H9 (cell line): ENCODE measurements around the gene PARD3. TPM values are rescaled to one million over a fixed set of nuclear protein-coding genes. Genes with fewer than 3 reads are reported as not detected.

Experiments
- DNase-seq: peaks from one replicate; pipeline ENCODE4 v3.0.0-alpha.2; 2017
- H2AFZ ChIP-seq: one replicate; pipeline ENCODE4 v1.6.1; 2013; ENCODE audit warnings: mild to moderate bottlenecking, low read length, control low read depth, moderate library complexity
- H2AK5ac ChIP-seq: 2 replicates; pipeline ENCODE4 v1.6.1; 2013; ENCODE audit warnings: low read length, control low read depth, mixed read lengths; ENCODE audit not compliant: insufficient read length
- H2BK120ac ChIP-seq: one replicate; pipeline ENCODE4 v1.6.1; 2013; ENCODE audit warnings: low read depth, mild to moderate bottlenecking, low read length, control low read depth, inconsistent platforms; ENCODE audit not compliant: poor library complexity, severe bottlenecking
- H2BK12ac ChIP-seq: 2 replicates; pipeline ENCODE4 v1.6.1; 2013; ENCODE audit warnings: low read length, control low read depth, mixed read lengths, low read depth; ENCODE audit not compliant: insufficient read length
- H2BK15ac ChIP-seq: 2 replicates; pipeline ENCODE4 v1.6.1; 2013; ENCODE audit warnings: low read depth, low read length, control low read depth
- H2BK20ac ChIP-seq: one replicate; pipeline ENCODE4 v1.6.1; 2013; ENCODE audit warnings: low read depth, mild to moderate bottlenecking, low read length, control low read depth, inconsistent platforms; ENCODE audit not compliant: poor library complexity, severe bottlenecking
- H2BK5ac ChIP-seq: 2 replicates; pipeline ENCODE4 v1.6.1; 2013; ENCODE audit warnings: low read length, control low read depth, mixed read lengths; ENCODE audit not compliant: insufficient read length
- H3K14ac ChIP-seq: 2 replicates; pipeline ENCODE4 v1.6.1; 2013; ENCODE audit warnings: low read length, control low read depth; ENCODE audit not compliant: insufficient read depth
- H3K18ac ChIP-seq: 2 replicates; pipeline ENCODE4 v1.6.1; 2013; ENCODE audit warnings: low read depth, mild to moderate bottlenecking, mixed read lengths, low read length, control low read depth; ENCODE audit not compliant: insufficient read length
- H3K23ac ChIP-seq: 2 replicates; pipeline ENCODE4 v1.6.1; 2013; ENCODE audit warnings: low read length, control low read depth, mixed read lengths, low read depth; ENCODE audit not compliant: insufficient read length
- H3K23me2 ChIP-seq: 2 replicates; pipeline ENCODE4 v1.6.1; 2013; ENCODE audit warnings: low read depth, mild to moderate bottlenecking, mixed read lengths, low read length, control low read depth; ENCODE audit not compliant: insufficient read length, poor library complexity, severe bottlenecking
- H3K27ac ChIP-seq: 2 replicates; pipeline ENCODE4 v1.5.1; 2013; ENCODE audit warnings: low read length, control low read depth, mixed read lengths, low read depth; ENCODE audit not compliant: insufficient read length
- H3K27me3 ChIP-seq: 2 replicates; pipeline ENCODE4 v1.6.1; 2013; ENCODE audit warnings: low read length, control low read depth, inconsistent platforms; ENCODE audit not compliant: insufficient read depth
- H3K4ac ChIP-seq: 2 replicates; pipeline ENCODE4 v1.6.1; 2013; ENCODE audit warnings: low read depth, mild to moderate bottlenecking, control low read depth, inconsistent platforms, low read length, moderate library complexity
- H3K4me1 ChIP-seq: 2 replicates; pipeline ENCODE4 v1.6.1; 2013; ENCODE audit warnings: low read length, control low read depth, inconsistent platforms; ENCODE audit not compliant: insufficient read depth
- H3K4me2 ChIP-seq: 2 replicates; pipeline ENCODE4 v1.6.1; 2013; ENCODE audit warnings: low read length, control low read depth, mixed read lengths; ENCODE audit not compliant: insufficient read length, insufficient read depth
- H3K56ac ChIP-seq: 2 replicates; pipeline ENCODE4 v1.6.1; 2013; ENCODE audit warnings: low read depth, mild to moderate bottlenecking, mixed read lengths, low read length, control low read depth; ENCODE audit not compliant: insufficient read length
- H3K79me1 ChIP-seq: 2 replicates; pipeline ENCODE4 v1.6.1; 2013; ENCODE audit warnings: low read depth, mild to moderate bottlenecking, moderate library complexity, low read length, control low read depth, inconsistent platforms; ENCODE audit not compliant: insufficient read depth, poor library complexity, severe bottlenecking
- H3K79me2 ChIP-seq: 2 replicates; pipeline ENCODE4 v1.6.1; 2013; ENCODE audit warnings: low read length, control low read depth, inconsistent platforms; ENCODE audit not compliant: insufficient read depth
- H3K9ac ChIP-seq: 2 replicates; pipeline ENCODE4 v1.6.1; 2013; ENCODE audit warnings: low read length, control low read depth, mixed read lengths; ENCODE audit not compliant: insufficient read length; ENCODE audit errors: extremely low read depth
- H3K9me3 ChIP-seq: one replicate; pipeline ENCODE4 v1.6.1; 2013; ENCODE audit warnings: low read depth, low read length, inconsistent platforms; ENCODE audit not compliant: control insufficient read depth
- H3T11ph ChIP-seq: one replicate; pipeline ENCODE4 v1.6.1; 2013; ENCODE audit warnings: mild to moderate bottlenecking, low read length, control low read depth, inconsistent platforms
- H4K20me1 ChIP-seq: one replicate; pipeline ENCODE4 v1.6.1; 2013; ENCODE audit not compliant: control insufficient read depth, insufficient read length, insufficient read depth
- H4K5ac ChIP-seq: 2 replicates; pipeline ENCODE4 v1.6.1; 2013; ENCODE audit warnings: low read depth, mild to moderate bottlenecking, mixed read lengths, low read length, control low read depth; ENCODE audit not compliant: insufficient read length
- H4K8ac ChIP-seq: replicated peaks from 2 replicates; pipeline ENCODE4 v1.6.1; 2013; ENCODE audit warnings: low read length, control low read depth, mixed read lengths, low read depth; ENCODE audit not compliant: insufficient read length
- H4K91ac ChIP-seq: 2 replicates; pipeline ENCODE4 v1.6.1; 2013; ENCODE audit warnings: low read depth, mild to moderate bottlenecking, moderate library complexity, mixed read lengths, low read length, control low read depth; ENCODE audit not compliant: insufficient read length
- H3K27ac Mint-ChIP-seq, 3 experiments: 2 replicates in 2 of 3; 3 replicates in 1 of 3; pipeline ENCODE4 v1.8.0; 2020 to 2021; ENCODE audit warnings: mixed read lengths in 3 of 3, mild to moderate bottlenecking in 1 of 3, moderate library complexity in 1 of 3
- H3K27me3 Mint-ChIP-seq: 2 replicates; pipeline ENCODE4 v1.8.0; 2021; ENCODE audit warnings: low read depth, mild to moderate bottlenecking, moderate library complexity, mixed read lengths
- H3K36me3 Mint-ChIP-seq, 3 experiments: 2 replicates in 2 of 3; 3 replicates in 1 of 3; pipeline ENCODE4 v1.8.0; 2020 to 2021; ENCODE audit warnings: low read depth in 3 of 3, mixed read lengths in 3 of 3; ENCODE audit not compliant: insufficient read depth in 1 of 3
- H3K4me1 Mint-ChIP-seq, 2 experiments: 2 replicates each; pipeline ENCODE4 v1.8.0; 2020; ENCODE audit warnings: mixed read lengths in 2 of 2
- H3K4me3 Mint-ChIP-seq, 2 experiments: 2 replicates in 1 of 2; 3 replicates in 1 of 2; pipeline ENCODE4 v1.8.0; 2020 to 2021; ENCODE audit warnings: mild to moderate bottlenecking in 2 of 2, mixed read lengths in 2 of 2, moderate library complexity in 1 of 2
- H3K9me3 Mint-ChIP-seq, 2 experiments: 2 replicates in 1 of 2; 3 replicates in 1 of 2; pipeline ENCODE4 v1.8.0; 2020; ENCODE audit warnings: mild to moderate bottlenecking in 2 of 2, mixed read lengths in 2 of 2, moderate library complexity in 1 of 2
- CTCF ChIP-seq: fragments of 200-600 bp; sonication (generic); conservative IDR thresholded peaks from 3 replicates; pipeline ENCODE4 v1.8.0; 2021; ENCODE audit warnings: antibody characterized with exemption, mild to moderate bottlenecking
- WGBS: extraction: QIAGEN DNeasy Blood & Tissue Kit; methylation state at CpG from one replicate; pipeline ENCODE4 v1.1.7; 2013; ENCODE audit warnings: missing lambda C conversion rate, low lambda C conversion rate, mixed read lengths; ENCODE audit not compliant: insufficient read length; ENCODE audit errors: extremely low coverage; 5-methylcytosine and 5-hydroxymethylcytosine counted together
- total RNA-seq: library from RNA; stranded (reverse); gene quantifications from 2 replicates; pipeline ENCODE4 v1.2.1, GENCODE V29; 2021

Gene PARD3
- total RNA-seq, 1 experiment from 2014 or later: 44.7 TPM

- Histone ChIP-seq H4K5ac (no peak overlapping the region), H3K9ac (no peak overlapping the region), H3K79me1 (peaks cover 2% of the 10 kb centered on the region), H2BK5ac (no peak overlapping the region), H3K23me2 (no peaks in the 10 kb centered on the region), H3K4me2 (no peak overlapping the region), H3K4me1 (no peaks in the 10 kb centered on the region; the same call in 1 of the 2 replicates), H3K79me2 (peaks cover 2% of the 10 kb centered on the region; the same call in 1 of the 2 replicates), H2BK15ac (no peak overlapping the region), H2AK5ac (peak overlapping the region; percentile 59), H3K9me3 (no peaks in the 10 kb centered on the region), H3K14ac (no peak overlapping the region), H3T11ph (no peak overlapping the region), H3K56ac (no peak overlapping the region), H2BK12ac (no peak overlapping the region), H3K27me3 (no peaks in the 10 kb centered on the region), H3K27ac (no peak overlapping the region), H3K18ac (no peak overlapping the region), H4K91ac (no peak overlapping the region), H3K23ac (no peak overlapping the region), H4K20me1 (no peaks in the 10 kb centered on the region), H4K8ac (no peak overlapping the region), H2BK20ac (no peak overlapping the region), H3K4ac (no peak overlapping the region), H2BK120ac (no peak overlapping the region), H2AFZ (no peak overlapping the region)
- H3K4me3 Mint-ChIP-seq: no peak overlapping the region
- no CpG with 5 or more reads among the region's 2 CpGs for whole genome bisulfite sequencing
- no peaks in the 10 kb centered on the region for H3K9me3 Mint-ChIP-seq
- no peak for DNase-seq
- H3K27me3 Mint-ChIP-seq: no peaks in the 10 kb centered on the region
- H3K36me3 Mint-ChIP-seq: peaks cover 0 to 7% (median 5%) of the 10 kb centered on the region in 3 experiments; a peak in 2 of 7 replicates
- no peak for TF ChIP-seq CTCF
- H3K27ac Mint-ChIP-seq: peak overlapping the region; percentile 10 to 86 (median 31); a peak in 5 of 7 replicates
- peaks cover 25 to 42% of the 10 kb centered on the region in 2 experiments for H3K4me1 Mint-ChIP-seq
Measured at GRCh38 chr10:34505338-34505737, 309.8 kb downstream of the PARD3 start.
